Omental fat pad (tissue), 4 donors: Measurements from ENCODE around the gene PRR15L. TPM values are rescaled to one million over a fixed set of nuclear protein-coding genes. Genes with fewer than 3 reads are reported as not detected.
"Not testable (repeated sequence)": the region's sequence is repeated elsewhere in the genome, so short reads cannot be mapped to it uniquely, and the experiment has no call there.

Source experiments
- ATAC-seq: fragments of 150-250 bp; one replicate; pipeline ENCODE4 v1.9.1; 2016; ENCODE audit warnings: mild to moderate bottlenecking, moderate library complexity; ENCODE audit not compliant: low FRiP score
- DNase-seq: peaks from one replicate; pipeline ENCODE4 v3.0.0-alpha.2; 2019; ENCODE audit warnings: low spot score
- total RNA-seq, 4 donors: library from RNA; depleted of rRNA; stranded (reverse); fragments of >200 nt; gene quantifications; one replicate each; pipeline ENCODE4 v1.1.0, GENCODE V29; 2016
- TF ChIP-seq, protein P1 (sequence below), 3 donors: fragments of 450-650 bp; IDR thresholded peaks; one replicate each; pipeline ENCODE4 v1.5.1; 2016 to 2017; ENCODE audit warnings: antibody characterized with exemption in 3 of 3, mild to moderate bottlenecking in 3 of 3, moderate library complexity in 2 of 3

Gene PRR15L
- total RNA-seq, 4 donors from 2014 or later: 2.4 to 6.6 TPM; not detected in 2

DNA sequence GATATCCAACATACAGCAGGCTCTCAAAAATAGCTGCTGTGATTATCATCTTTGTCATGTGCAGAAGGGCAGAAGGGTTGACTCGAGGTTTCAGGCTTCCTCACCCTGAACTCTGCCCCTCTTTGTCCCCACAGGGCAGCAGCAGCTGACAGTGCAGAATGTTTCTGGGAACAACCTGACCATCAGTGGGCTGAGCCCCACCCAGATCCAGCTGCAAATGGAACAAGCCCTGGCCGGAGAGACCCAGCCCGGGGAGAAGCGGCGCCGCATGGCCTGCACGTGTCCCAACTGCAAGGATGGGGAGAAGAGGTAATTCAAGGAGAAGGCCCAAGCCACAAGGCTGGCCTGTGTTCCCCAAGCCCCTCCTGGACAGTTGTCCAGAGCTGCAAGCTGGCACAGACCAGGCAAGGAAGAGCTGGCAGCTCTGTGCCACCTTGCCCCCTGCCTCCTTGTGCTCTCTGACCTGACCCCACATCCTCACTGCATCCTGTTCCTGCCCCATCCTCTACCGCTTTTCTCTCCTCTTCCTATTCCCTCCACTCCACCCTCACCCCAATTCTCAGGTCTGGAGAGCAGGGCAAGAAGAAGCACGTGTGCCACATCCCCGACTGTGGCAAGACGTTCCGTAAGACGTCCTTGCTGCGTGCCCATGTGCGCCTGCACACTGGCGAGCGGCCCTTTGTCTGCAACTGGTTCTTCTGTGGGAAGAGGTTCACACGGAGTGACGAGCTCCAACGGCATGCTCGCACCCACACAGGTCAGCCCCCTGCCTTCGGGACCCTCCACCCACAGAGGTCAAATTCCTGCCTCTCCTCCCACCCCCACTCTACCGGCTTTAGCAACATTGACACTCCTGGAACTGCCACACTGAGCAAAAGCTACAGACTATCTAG lies 32.7 kb downstream of the PRR15L start:
- peak; percentile 17 for ATAC-seq
- DNase-seq: no peak
- TF ChIP-seq, protein P1, sequence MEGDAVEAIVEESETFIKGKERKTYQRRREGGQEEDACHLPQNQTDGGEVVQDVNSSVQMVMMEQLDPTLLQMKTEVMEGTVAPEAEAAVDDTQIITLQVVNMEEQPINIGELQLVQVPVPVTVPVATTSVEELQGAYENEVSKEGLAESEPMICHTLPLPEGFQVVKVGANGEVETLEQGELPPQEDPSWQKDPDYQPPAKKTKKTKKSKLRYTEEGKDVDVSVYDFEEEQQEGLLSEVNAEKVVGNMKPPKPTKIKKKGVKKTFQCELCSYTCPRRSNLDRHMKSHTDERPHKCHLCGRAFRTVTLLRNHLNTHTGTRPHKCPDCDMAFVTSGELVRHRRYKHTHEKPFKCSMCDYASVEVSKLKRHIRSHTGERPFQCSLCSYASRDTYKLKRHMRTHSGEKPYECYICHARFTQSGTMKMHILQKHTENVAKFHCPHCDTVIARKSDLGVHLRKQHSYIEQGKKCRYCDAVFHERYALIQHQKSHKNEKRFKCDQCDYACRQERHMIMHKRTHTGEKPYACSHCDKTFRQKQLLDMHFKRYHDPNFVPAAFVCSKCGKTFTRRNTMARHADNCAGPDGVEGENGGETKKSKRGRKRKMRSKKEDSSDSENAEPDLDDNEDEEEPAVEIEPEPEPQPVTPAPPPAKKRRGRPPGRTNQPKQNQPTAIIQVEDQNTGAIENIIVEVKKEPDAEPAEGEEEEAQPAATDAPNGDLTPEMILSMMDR (IDR thresholded peaks at IDR 0.05): no peak

DNA sequence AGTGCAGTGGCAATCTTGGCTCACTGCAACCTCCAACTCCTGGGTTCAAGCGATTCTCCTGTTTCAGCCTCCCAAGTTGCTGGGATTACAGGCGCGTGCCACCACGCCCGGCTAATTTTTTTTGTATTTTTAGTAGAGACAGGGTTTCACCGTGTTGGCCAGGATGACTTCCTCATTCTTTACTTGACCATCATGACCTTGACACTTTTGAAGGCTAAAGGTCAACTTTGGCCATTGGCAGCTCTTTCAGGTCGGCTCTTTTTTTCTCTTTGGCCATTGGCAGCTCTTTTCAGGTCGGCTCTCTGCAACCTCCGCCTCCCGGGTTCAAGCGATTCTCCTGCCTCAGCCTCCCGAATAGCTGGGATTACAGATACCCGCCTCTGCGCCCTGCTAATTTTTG lies 37.8 kb downstream of the PRR15L start:
- not testable (repeated sequence) for DNase-seq, ATAC-seq

DNA sequence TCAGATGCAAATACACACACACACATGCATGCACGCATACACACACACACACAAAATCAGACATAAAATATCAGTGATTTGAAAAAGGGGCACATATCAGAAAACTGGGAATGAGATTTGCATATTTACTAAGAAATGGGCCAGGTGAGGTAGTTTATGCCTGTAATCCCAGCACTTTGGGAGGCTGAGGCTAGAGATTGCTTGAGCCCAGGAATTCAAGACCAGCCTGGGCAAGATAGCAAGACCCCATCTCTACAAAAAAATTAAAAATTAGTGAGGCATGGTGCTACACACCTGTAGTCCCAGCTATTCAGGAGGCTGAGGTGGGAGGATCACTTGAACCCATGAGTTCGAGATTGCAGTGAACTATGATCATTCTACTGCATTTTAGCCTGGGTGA lies 38.7 kb downstream of the PRR15L start:
- TF ChIP-seq, protein P1 (IDR thresholded peaks at IDR 0.05): no peak
- DNase-seq (no peak), ATAC-seq (no peak)

DNA sequence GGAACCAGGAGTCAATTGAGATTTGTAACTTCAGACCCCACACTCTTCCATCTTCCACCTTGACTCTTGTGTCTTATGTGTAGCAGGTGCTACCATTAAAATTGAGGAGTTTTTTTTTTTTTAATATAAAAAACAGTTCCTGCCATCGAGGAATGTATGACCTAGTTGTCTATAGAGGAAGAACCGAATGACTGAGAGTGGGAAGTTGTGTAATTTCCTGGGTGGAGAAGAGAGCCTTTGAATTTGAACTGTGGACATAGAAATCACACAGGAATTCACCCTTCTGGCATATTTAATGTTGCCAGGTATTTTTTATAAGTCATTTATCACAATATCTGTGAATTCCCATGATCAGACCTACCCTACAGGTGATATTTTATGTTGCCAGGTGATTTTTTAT lies 39.7 kb downstream of the PRR15L start:
- ATAC-seq (no peak), DNase-seq (no peak)
- TF ChIP-seq, protein P1 (IDR thresholded peaks at IDR 0.05): no peak

DNA sequence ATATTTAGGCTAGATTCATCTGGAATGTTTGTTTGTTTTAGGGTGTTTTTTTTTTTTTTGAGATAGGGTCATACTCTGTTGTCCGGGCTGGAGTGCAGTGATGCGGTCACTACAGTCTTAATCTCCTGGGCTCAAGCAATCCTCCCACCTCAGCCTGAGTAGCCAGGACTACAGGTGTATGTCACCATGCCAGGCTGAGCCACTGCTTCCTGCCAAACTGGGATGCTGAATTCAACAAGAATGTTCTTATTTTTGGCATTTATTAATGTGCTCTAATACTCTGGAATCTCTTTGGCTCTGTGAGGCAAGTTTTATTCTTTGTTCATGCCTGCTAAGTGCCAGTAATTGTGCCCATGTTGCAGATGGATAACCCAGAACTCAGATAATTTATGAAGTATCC lies 40.1 kb downstream of the PRR15L start:
- TF ChIP-seq, protein P1 (IDR thresholded peaks at IDR 0.05): no peak
- DNase-seq (no peak), ATAC-seq (no peak)

DNA sequence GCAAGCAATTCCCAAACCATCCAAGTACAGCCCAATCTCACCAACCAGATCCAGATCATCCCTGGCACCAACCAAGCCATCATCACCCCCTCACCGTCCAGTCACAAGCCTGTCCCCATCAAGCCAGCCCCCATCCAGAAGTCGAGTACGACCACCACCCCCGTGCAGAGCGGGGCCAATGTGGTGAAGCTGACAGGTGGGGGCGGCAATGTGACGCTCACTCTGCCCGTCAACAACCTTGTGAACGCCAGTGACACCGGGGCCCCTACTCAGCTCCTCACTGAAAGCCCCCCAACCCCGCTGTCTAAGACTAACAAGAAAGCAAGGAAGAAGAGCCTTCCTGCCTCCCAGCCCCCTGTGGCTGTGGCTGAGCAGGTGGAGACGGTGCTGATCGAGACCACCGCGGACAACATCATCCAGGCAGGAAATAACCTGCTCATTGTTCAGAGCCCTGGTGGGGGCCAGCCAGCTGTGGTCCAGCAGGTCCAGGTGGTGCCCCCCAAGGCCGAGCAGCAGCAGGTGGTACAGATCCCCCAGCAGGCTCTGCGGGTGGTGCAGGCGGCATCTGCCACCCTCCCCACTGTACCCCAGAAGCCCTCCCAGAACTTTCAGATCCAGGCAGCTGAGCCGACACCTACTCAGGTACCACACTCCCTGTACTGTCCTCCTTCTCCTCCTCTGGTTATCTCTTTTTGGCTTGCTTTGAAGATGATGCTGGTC lies 41.0 kb downstream of the PRR15L start:
- TF ChIP-seq, protein P1 (IDR thresholded peaks at IDR 0.05): no peak
- DNase-seq (no peak), ATAC-seq (no peak)

DNA sequence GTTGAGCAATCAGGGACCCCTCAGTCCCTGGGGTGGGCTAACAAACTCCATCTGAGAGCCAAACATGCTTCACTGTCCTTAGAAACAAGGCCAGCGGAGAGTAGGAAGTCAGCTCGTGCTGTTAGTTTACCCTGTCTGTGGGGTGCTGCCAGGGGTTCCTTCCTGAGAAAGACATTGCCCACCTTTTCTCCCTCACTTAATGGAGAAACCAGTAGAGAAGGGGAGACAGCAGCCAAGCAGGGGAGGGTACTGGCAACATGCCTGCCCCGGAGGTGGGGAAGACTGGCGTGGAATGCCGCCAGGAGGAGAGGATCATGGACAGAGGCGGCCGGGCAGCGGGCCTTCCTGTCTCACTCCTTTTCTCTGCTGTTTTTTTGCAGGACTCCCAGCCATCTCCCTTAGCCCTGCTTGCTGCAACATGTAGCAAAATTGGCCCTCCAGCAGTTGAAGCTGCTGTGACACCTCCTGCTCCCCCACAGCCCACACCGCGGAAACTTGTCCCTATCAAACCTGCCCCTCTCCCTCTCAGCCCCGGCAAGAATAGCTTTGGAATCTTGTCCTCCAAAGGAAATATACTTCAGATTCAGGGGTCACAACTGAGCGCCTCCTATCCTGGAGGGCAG lies 41.8 kb downstream of the PRR15L start:
- DNase-seq: no peak
- TF ChIP-seq, protein P1 (IDR thresholded peaks at IDR 0.05): no peak
- ATAC-seq: no peak
